SU-DHL-6 (cell line): ENCODE results near the gene HSFY2.
"Not testable (repeated sequence)": the region's sequence is repeated elsewhere in the genome, so short reads cannot be mapped to it uniquely, and the experiment has no call there.

Source experiments
- EZH2phosphoT487 ChIP-seq: fragments of 200-600 bp; sonication (generic), shearing (Covaris generic); conservative IDR thresholded peaks from 2 replicates; pipeline ENCODE4 v1.6.1; 2018; ENCODE audit warnings: mild to moderate bottlenecking, antibody characterized with exemption, low read length, moderate library complexity, mixed read lengths
- TF ChIP-seq, protein P1 (sequence below): fragments of 200-600 bp; sonication (generic); IDR thresholded peaks from one replicate; pipeline ENCODE4 v1.5.1; 2017; ENCODE audit warnings: antibody characterized with exemption, mild to moderate bottlenecking, low read length, moderate library complexity; ENCODE audit not compliant: insufficient read depth, poor library complexity, severe bottlenecking

DNA sequence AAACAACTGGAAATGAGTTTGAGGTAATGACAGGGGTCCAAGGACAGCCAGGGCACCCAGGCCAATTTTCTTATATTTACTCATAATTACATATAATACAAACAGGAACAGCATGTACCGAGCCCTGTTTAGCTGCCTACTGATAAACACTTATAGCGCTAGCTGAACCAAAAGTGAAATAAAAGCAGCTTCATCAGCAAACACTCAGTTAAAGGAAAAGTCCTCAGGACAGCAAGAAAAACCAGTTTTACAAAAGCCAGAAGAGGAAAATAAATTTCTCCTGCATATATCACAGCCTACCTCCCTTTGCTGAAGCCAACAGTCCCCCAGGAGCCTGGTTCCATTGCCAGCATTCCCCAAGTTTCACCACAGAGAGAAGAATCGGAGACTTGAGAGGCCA lies 49.8 kb downstream of the HSFY2 start:
- TF ChIP-seq, protein P1, sequence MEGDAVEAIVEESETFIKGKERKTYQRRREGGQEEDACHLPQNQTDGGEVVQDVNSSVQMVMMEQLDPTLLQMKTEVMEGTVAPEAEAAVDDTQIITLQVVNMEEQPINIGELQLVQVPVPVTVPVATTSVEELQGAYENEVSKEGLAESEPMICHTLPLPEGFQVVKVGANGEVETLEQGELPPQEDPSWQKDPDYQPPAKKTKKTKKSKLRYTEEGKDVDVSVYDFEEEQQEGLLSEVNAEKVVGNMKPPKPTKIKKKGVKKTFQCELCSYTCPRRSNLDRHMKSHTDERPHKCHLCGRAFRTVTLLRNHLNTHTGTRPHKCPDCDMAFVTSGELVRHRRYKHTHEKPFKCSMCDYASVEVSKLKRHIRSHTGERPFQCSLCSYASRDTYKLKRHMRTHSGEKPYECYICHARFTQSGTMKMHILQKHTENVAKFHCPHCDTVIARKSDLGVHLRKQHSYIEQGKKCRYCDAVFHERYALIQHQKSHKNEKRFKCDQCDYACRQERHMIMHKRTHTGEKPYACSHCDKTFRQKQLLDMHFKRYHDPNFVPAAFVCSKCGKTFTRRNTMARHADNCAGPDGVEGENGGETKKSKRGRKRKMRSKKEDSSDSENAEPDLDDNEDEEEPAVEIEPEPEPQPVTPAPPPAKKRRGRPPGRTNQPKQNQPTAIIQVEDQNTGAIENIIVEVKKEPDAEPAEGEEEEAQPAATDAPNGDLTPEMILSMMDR = not testable (repeated sequence)
- TF ChIP-seq EZH2phosphoT487 = not testable (repeated sequence)
